Stimulated activated CD4-positive, alpha-beta T cell treated with anti-CD3 and anti-CD28 coated beads, Interleukin-2, amount 100 ng/mL, for 4 hours (primary cell): ENCODE results near the gene PLXNC1.

Experiments used
- DNase-seq: peaks from one replicate; pipeline ENCODE4 v3.0.0-alpha.2; 2020; ENCODE audit warnings: low read depth

Gene PLXNC1

GRCh38 chr12:94133964-94134795, 14.2 kb upstream of the PLXNC1 start:
- DNase-seq: no peak

GRCh38 chr12:94135896-94136295, 12.5 kb upstream of the PLXNC1 start:
- no peak for DNase-seq

- no peak for DNase-seq
Observed at GRCh38 chr12:94139816-94140215, 8.6 kb upstream of the PLXNC1 start.

- no peak for DNase-seq
Observed at GRCh38 chr12:94140556-94140955, 7.8 kb upstream of the PLXNC1 start.

- DNase-seq: no peak
Observed at GRCh38 chr12:94141004-94141764, 7.2 kb upstream of the PLXNC1 start.

GRCh38 chr12:94141892-94142291, 6.5 kb upstream of the PLXNC1 start:
- DNase-seq: no peak

GRCh38 chr12:94143438-94143837, 4.9 kb upstream of the PLXNC1 start:
- DNase-seq: no peak

GRCh38 chr12:94143951-94144350, 4.4 kb upstream of the PLXNC1 start:
- no peak for DNase-seq

- DNase-seq: no peak
Observed at GRCh38 chr12:94144781-94145180, 3.6 kb upstream of the PLXNC1 start.

- DNase-seq: no peak
Observed at GRCh38 chr12:94145191-94145983, 3.0 kb upstream of the PLXNC1 start.

- no peak for DNase-seq
Observed at GRCh38 chr12:94146166-94146936, 2.0 kb upstream of the PLXNC1 start.

GRCh38 chr12:94147387-94147990, 888 bp upstream of the PLXNC1 start:
- DNase-seq: no peak

- DNase-seq: no peak
Observed at GRCh38 chr12:94148739-94149118, 352 bp downstream of the PLXNC1 start.

- no peak for DNase-seq
Observed at GRCh38 chr12:94149119-94149780, 873 bp downstream of the PLXNC1 start.

GRCh38 chr12:94149781-94150239, 1.4 kb downstream of the PLXNC1 start:
- no peak for DNase-seq

- DNase-seq: no peak
Observed at GRCh38 chr12:94150240-94151121, 2.1 kb downstream of the PLXNC1 start.

- no peak for DNase-seq
Observed at GRCh38 chr12:94151582-94151981, 3.2 kb downstream of the PLXNC1 start.

- DNase-seq: no peak
Observed at GRCh38 chr12:94152292-94153078, 4.1 kb downstream of the PLXNC1 start.

- no peak for DNase-seq
Observed at GRCh38 chr12:94157181-94157580, 8.8 kb downstream of the PLXNC1 start.
